GM12873 (cell line): Measurements from ENCODE around the gene TGIF2.

Source experiments
- CTCF ChIP-seq: IDR thresholded peaks from 2 replicates; pipeline ENCODE4 v1.5.1; 2012; ENCODE audit warnings: low read depth, mild to moderate bottlenecking, moderate library complexity, low read length, control low read depth; ENCODE audit not compliant: insufficient read depth; ENCODE audit errors: missing control alignments

TGIF2 gene

DNA sequence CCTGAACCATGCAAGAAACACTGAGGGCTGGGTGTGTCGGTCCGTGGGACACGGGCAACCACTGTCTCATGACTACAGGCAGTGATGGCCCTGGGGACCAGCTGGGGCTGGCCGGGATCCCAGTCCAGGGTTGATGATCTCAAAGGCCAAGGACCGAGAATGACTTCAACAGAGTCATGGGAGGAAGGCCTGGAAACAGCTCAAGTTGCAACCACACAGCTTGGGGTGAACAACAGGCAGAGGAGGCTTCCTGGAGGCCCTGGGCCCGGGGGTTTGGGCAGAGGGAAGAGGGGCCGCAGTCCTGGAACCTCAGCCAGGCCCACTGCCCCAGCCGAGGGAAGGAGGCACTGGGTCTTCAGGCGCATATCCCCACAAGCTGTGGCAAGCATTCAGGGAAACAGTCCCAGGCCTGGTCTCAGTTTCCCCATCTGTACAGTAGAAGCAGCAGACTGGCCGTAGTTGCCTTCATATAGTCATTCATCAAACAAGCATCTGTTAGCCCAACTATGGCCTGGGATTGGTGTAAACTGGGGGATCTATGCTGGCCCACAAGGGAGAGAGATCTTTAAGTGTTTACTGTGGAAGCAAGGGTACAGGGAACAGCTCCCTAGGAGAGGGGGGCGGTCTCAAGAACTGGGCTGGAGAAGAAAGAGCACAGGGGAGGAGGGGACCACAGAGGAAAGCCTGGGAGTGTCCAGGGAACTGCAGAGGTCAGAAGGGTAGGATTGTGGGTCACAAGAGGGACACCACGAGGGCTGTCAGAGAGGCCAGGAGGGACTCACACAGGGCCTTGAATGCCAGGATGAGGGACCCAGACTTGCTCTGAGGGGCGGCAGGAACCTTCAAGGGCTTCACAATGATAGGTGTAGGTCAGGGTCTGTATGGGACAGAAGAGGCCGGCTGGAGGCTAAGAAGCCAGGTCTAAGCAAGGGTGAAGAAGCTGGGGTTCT lies 29.9 kb upstream of the TGIF2 start:
- TF ChIP-seq CTCF: no peak

- no peak for TF ChIP-seq CTCF
Measured at GRCh38 chr20:36544134-36545018, 29.0 kb upstream of the TGIF2 start.

DNA sequence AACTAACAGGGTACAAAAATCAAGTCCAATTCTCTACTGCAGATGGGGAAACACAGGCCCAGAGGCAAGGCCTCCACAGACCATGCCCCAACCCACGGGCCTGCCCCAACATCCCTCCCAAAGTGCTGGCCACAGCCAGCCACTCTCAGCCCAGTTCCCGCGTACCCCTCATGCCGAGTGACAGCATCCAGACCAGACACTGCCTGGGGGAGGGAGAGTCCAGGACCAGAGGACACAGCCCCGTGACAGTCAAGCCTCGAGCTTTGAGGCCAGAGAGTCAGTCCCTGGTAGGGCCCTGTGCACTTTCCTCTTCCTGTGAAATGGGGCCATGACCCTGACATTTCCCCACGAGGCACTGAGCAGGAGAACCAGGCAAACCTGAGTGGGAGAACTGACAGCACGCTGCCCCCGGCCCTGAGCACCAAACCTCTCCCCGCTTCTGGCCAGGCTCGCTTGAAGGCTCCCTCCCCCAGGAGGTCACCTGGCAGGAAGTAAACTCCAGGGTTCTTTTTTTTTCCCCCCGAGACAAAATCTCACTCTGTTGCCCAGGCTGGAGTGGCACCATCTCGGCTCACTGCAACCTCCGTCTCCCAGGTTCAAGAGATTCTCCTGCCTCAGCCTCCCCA lies 27.2 kb upstream of the TGIF2 start:
- no peak for TF ChIP-seq CTCF

GRCh38 chr20:36547186-36548005 lies 26.0 kb upstream of the TGIF2 start:
- no peak for TF ChIP-seq CTCF

DNA sequence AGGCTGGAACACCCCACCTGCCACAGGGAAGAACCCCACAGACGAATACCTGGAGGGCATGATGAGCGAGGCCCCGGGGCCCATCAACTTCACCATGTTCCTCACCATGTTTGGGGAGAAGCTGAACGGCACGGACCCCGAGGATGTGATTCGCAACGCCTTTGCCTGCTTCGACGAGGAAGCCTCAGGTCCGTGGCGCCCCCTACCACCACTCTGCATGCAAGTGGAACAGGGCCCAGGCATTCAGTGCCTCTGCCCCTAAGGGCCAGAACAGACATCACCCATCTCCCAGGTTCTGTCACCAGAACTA lies 25.4 kb upstream of the TGIF2 start:
- TF ChIP-seq CTCF: no peak

DNA sequence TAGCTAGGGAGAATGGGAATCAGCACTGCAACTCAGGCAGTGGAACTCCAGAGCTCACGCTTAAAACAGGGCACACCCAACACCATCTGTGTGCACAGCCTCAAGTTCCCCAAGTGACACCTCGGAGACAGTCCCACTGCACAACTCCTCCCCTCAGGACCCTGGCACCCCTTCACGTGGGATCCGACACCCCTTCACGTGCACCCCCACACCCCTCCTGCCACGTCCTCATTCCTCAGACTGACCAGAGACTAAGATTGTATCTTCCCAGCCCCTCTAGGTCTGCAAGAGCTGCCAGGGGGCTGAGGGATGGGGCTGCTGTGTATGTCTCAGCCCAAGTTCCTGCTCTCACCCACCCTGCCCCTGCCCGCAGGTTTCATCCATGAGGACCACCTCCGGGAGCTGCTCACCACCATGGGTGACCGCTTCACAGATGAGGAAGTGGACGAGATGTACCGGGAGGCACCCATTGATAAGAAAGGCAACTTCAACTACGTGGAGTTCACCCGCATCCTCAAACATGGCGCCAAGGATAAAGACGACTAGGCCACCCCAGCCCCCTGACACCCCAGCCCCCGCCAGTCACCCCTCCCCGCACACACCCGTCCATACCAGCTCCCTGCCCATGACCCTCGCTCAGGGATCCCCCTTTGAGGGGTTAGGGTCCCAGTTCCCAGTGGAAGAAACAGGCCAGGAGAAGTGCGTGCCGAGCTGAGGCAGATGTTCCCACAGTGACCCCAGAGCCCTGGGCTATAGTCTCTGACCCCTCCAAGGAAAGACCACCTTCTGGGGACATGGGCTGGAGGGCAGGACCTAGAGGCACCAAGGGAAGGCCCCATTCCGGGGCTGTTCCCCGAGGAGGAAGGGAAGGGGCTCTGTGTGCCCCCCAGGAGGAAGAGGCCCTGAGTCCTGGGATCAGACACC lies 24.4 kb upstream of the TGIF2 start:
- TF ChIP-seq CTCF: no peak
